COR-L47 (cell line): ENCODE measurements around the gene PAIP1.
"Not testable (repeated sequence)": the region's sequence is repeated elsewhere in the genome, so short reads cannot be mapped to it uniquely, and the experiment has no call there.

Source experiments
- DNase-seq: peaks from one replicate; lab custom pipeline; 2025; lab: John Stamatoyannopoulos, UW

The PAIP1 gene

GRCh38 chr5:43514816-43515677 is 41.8 kb downstream of the PAIP1 start, which contains the start of gene C5orf34:
Gene C5orf34, minus strand, starts transcription at chr5:43515148. Its CDS starts 5,809 bp downstream, at chr5:43509339.
- DNase-seq: peak; percentile 98

DNA sequence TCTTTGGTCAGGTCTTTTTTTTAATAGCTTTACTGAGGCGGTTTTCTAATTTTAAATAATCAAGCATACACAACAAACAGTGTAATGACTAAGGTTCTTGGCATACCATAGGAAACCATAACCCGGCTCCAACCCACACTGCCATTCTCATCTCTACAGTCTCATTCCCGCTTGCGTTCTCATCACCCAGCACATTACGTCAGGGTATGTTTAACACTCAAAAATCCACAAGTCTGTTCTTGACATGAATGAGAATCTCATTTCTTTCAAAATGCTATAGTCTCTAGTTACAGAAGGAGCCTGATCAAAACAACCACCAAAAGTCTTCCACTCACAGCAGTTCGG is 42.4 kb downstream of the PAIP1 start:
- DNase-seq: no peak

- no peak for DNase-seq
Observed at GRCh38 chr5:43514025-43514424, 42.9 kb downstream of the PAIP1 start.

DNA sequence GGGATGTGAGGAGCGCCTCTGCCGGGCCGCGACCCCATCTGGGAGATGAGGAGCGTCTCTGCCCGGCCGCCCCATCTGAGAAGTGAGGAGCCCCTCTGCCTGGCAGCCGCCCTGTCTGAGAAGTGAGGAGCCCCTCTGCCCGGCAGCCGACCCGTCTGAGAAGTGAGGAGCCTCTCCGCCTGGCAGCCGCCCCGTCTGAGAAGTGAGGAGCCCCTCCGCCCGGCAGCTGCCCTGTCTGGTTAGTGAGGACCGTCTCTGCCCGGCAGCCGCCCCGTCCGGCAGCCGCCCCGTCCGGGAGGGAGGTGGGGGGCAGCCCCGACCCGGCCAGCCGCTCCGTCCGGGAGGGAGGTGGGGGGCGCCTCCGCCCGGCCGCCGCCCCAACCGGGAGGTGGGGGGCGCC is 45.8 kb downstream of the PAIP1 start:
- not testable (repeated sequence) for DNase-seq

- no peak for DNase-seq
Observed at GRCh38 chr5:43498581-43498980, 58.3 kb downstream of the PAIP1 start.

GRCh38 chr5:43497311-43498104 is 59.4 kb downstream of the PAIP1 start:
- DNase-seq: no peak

DNA sequence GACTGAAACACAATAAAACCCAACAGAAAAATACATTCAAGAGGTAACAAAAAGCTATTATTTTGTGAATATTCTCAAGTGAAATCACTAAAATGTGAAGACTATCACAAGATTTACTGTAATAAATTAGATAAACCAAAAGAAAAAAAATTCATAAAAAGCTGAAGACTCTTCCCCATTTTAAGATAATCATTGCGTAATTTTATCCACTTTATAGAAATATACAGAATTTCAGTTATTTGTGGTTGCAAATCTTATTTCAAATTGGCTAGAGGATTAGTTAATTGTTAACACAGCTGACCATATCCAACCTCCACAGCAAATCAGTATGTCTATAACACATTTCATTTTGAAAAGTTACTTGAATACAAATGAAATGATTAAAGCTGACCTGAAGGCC is 65.6 kb downstream of the PAIP1 start:
- no peak for DNase-seq

GRCh38 chr5:43486353-43486752 is 70.5 kb downstream of the PAIP1 start:
- DNase-seq: no peak

DNA sequence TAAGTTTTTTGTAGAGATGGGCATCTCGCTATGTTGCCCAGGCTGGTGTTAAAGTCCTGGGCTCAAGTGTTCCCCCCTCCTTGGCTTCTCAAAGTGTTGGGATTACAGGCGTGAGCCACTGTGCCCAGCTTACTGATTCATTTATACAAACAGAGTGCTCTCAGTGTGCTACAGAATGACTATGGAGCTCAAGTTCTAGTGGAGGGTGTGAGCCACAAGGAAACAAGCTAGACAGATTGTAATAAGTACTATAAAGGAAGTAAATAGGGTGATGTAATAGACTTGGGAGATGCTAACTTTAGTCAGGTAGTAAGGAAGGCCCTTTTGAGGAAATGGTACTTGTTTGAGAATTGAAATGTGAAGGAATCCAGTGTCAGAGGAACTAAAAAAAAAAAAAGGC is 71.5 kb downstream of the PAIP1 start:
- no peak for DNase-seq

DNA sequence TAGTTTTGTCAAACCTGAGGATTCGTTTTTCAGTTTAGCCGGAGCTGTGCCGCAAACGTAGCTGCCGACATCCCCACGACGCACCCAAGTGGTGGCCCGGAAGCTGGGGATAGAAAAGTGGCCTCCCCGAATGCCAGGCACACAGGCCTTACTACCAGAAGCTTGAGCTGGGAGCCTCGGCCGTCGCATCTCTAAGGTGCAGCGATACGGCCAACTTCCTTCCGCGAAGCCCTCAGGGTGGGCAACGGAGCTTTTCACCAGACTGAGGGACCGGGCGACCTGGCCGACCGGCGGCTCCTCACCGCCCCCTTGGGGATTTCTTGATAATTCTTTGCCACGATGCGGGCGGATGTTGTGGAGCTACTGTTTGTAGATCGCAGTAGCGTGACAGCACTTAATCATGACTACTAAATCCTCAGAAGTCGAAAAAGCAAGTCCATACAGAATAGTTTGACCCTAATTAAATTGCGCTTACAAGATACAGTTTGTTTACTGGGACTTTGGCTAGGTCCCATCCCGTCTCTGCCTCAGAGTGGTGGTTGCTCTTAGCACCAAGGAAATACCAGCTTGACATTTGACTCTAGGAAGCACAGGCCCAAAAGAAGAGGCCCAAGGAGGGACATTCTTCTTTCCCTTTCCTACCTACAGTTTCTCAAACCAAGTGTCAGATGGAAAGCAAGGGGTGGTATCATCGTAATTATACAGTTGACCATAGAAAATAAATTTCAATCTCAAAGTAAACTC is 72.6 kb downstream of the PAIP1 start:
- DNase-seq: peak; percentile 77

DNA sequence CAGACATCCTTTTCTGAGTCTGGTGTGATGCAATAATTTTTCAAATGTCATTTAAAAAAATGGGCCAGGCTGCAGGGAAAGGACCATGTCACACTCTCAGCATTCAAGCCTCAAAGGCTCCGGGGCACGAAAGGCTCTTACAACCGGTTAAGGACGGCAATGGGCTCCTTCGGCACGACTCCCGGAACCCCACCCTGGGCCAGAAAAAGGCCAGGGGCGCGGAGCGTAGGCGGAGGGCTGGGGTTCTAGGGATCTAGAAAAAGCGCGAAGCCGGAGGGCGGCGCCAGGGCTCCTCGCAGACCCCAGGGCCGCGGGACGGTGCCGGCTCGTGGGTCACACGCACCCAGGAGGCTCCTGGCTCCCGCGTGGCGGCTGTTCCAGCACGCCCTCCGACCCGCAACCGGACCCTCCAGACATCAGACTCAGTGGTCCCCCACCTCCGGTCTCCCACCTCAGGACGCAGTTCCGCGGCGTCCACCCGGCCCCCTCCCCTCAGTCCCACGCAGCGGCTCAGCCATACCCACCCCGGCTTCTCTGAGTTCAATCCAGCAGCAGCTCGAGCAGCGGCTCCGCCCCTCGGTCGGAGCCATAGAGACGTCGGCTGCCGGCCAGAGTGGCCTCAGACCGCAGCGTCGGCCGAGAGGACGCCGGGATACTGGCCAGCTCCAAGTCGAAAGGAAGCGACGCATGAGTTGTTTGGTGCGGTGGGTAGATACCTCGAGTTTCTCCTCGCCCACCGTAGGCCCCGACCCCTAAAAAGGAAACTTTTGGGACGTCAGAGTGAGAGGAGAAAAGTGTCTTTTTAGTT is 73.4 kb downstream of the PAIP1 start, which contains the start of gene TMEM267:
TSS of gene TMEM267 (minus strand) at position 568 of the 808 bp plus-strand sequence. CDS start 29,896 bp downstream, outside the sequence.
- peak; percentile 89 for DNase-seq

DNA sequence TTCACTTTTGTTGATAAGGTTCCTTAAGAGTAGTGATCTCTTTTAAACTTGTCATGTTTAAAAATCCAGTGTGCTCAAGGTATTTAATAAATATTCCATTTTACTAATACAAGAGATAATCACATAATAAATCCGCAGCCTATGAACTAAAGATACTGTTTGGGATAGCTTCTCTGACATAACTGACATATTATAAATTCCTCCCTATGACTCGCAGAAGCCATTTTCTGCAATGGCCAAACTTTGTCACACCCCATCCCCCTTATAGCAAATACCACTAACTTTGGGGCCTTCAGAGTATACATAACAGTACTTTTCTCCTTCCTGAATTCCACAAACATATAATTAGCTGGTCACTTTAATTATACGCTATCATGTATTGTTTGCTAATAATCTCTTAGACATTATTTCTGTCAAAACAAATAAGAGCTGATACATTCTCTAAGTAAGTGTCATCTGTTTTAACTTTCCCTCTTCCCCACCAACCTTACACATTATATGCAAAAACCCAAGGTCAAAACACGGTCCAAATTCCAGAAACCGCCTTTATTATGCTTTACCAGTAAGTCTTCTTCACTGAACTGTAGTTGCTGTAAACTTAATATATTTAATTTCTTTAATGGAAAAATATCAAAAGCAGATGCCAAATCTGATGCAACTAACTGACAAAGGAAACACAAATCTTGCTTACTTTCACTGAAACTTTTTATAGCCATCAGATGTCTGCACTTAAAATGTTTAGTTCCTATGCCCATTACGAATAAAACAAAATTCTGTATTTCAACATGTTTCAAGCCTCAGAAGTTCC is 74.2 kb downstream of the PAIP1 start:
- no peak for DNase-seq
